ENCODE results near the gene REM1. TPM values are rescaled to one million over a fixed set of nuclear protein-coding genes. Genes with fewer than 3 reads are reported as not detected.

Gene REM1
- polyA plus RNA-seq, 2 donors, result 0.31 to 0.60 TPM

DNA sequence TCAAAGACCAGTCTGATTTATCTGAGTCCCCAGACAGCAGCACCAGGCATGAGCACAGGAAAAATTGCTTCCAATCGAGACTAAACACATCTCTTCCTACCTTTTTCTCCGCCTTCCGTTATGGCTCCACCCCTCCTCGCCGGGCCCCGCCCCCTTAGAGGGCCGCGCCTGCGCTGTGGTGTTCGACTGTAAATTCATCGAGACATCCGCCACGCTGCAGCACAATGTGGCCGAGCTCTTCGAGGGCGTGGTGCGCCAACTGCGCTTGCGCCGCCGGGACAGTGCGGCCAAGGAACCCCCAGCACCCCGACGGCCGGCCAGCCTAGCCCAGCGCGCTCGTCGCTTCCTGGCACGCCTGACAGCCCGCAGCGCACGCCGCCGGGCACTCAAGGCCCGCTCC, 8.9 kb downstream of the REM1 start:
- Histone ChIP-seq H3K4me1 (ENCODE audit: control insufficient read depth in 2 of 2, insufficient read depth in 2 of 2, low read length in 1 of 2) (peaks cover 0 to 9% of the 10 kb centered on the region in 2 donors), H3K27ac (ENCODE audit: low read depth in 2 of 2, low read length in 1 of 2) (no peak overlapping the region), H3K9me3 (ENCODE audit: control insufficient read depth in 2 of 2, insufficient read depth in 1 of 2, low read depth in 1 of 2, low read length in 1 of 2) (peaks cover 0 to 5% of the 10 kb centered on the region in 2 donors), H3K4me3 (ENCODE audit: low read depth in 1 of 2, low read length in 2 of 2) (no peak overlapping the region), H3K27me3 (ENCODE audit: control insufficient read depth in 1 of 2, insufficient read depth in 2 of 2, low read length in 2 of 2) (no peaks in the 10 kb centered on the region), H3K36me3 (ENCODE audit: control insufficient read depth in 2 of 2, insufficient read depth in 2 of 2, low read length in 1 of 2) (no peaks in the 10 kb centered on the region)
- 44% methylated on average over 36 of the region's 36 CpGs for WGBS, 2 donors

- Histone ChIP-seq H3K4me1 (ENCODE audit: control insufficient read depth in 2 of 2, insufficient read depth in 2 of 2, low read length in 1 of 2) (peaks cover 0 to 9% of the 10 kb centered on the region in 2 donors), H3K27ac (ENCODE audit: low read depth in 2 of 2, low read length in 1 of 2) (peak overlapping the region; percentile 6 to 69), H3K4me3 (ENCODE audit: low read depth in 1 of 2, low read length in 2 of 2) (no peak overlapping the region), H3K9me3 (ENCODE audit: control insufficient read depth in 2 of 2, insufficient read depth in 1 of 2, low read depth in 1 of 2, low read length in 1 of 2) (peaks cover 0 to 5% of the 10 kb centered on the region in 2 donors), H3K27me3 (ENCODE audit: control insufficient read depth in 1 of 2, insufficient read depth in 2 of 2, low read length in 2 of 2) (no peaks in the 10 kb centered on the region), H3K36me3 (ENCODE audit: control insufficient read depth in 2 of 2, insufficient read depth in 2 of 2, low read length in 1 of 2) (no peaks in the 10 kb centered on the region)
- 10 to 12% methylated on average over 31 of the region's 31 CpGs for WGBS, 2 donors
These were observed 10.6 kb downstream of the REM1 start for GRCh38 chr20:31485450-31486339.

- Histone ChIP-seq H3K9me3 (ENCODE audit: control insufficient read depth in 2 of 2, insufficient read depth in 1 of 2, low read depth in 1 of 2, low read length in 1 of 2) (peaks cover 0 to 5% of the 10 kb centered on the region in 2 donors), H3K4me3 (ENCODE audit: low read depth in 1 of 2, low read length in 2 of 2) (no peak overlapping the region), H3K36me3 (ENCODE audit: control insufficient read depth in 2 of 2, insufficient read depth in 2 of 2, low read length in 1 of 2) (no peaks in the 10 kb centered on the region), H3K27ac (ENCODE audit: low read depth in 2 of 2, low read length in 1 of 2) (no peak overlapping the region), H3K4me1 (ENCODE audit: control insufficient read depth in 2 of 2, insufficient read depth in 2 of 2, low read length in 1 of 2) (peaks cover 0 to 9% of the 10 kb centered on the region in 2 donors), H3K27me3 (ENCODE audit: control insufficient read depth in 1 of 2, insufficient read depth in 2 of 2, low read length in 2 of 2) (no peaks in the 10 kb centered on the region)
- WGBS, 2 donors, result 65 to 69% methylated on average over 2 of the region's 2 CpGs
These were observed 13.0 kb downstream of the REM1 start for GRCh38 chr20:31488115-31488514.

- Histone ChIP-seq H3K27me3 (ENCODE audit: control insufficient read depth in 1 of 2, insufficient read depth in 2 of 2, low read length in 2 of 2) (no peaks in the 10 kb centered on the region), H3K9me3 (ENCODE audit: control insufficient read depth in 2 of 2, insufficient read depth in 1 of 2, low read depth in 1 of 2, low read length in 1 of 2) (peaks cover 0 to 2% of the 10 kb centered on the region in 2 donors), H3K36me3 (ENCODE audit: control insufficient read depth in 2 of 2, insufficient read depth in 2 of 2, low read length in 1 of 2) (no peaks in the 10 kb centered on the region), H3K4me3 (ENCODE audit: low read depth in 1 of 2, low read length in 2 of 2) (no peak overlapping the region), H3K4me1 (ENCODE audit: control insufficient read depth in 2 of 2, insufficient read depth in 2 of 2, low read length in 1 of 2) (peaks cover 0 to 6% of the 10 kb centered on the region in 2 donors), H3K27ac (ENCODE audit: low read depth in 2 of 2, low read length in 1 of 2) (no peak overlapping the region)
- 69 to 73% methylated on average over 3 of the region's 3 CpGs for WGBS, 2 donors
These were observed 14.1 kb downstream of the REM1 start for GRCh38 chr20:31489152-31489551.

DNA sequence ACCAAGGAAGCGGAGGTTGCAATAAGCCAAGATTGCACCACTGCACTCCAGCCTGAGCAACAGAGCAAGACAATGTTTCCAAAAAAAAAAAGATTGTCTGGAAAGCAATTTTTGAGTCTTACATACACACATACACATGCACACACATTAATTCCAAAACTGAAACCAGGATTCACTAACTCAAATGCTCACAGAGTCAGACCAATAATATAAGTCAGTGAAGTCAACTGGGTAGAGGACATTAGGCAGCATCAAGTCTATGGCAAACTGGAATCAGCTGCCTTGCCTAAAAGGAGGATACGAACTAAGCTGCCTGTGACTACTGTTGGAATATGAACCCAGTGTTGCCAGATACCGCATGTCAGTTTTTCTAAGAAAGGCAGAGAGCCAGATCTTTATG, 15.7 kb downstream of the REM1 start:
- 84 to 90% methylated on average over 3 of the region's 3 CpGs for WGBS, 2 donors

DNA sequence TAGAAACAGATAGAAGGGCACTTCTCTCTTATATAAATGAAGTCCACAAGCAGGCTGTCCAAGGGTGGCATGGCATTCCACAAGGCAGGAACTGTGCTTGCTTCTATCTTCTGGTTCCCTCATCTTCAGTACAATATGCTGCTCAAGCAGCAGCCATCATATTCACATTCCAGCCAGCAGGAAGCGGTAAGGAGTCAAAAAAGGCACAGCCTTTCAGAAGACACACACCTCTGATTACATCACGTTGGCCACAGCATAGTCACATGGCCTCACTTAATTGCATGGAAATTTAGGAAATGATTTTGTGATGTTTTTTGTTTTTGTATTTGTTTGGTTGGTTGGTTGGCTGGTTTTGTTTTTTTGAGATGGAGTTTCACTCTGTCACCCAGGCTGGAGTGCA, 19.0 kb downstream of the REM1 start:
- 58 to 64% methylated on average over 2 of the region's 2 CpGs for WGBS, 2 donors
- Histone ChIP-seq H3K4me1 (ENCODE audit: control insufficient read depth in 2 of 2, insufficient read depth in 2 of 2, low read length in 1 of 2) (peaks cover 0 to 2% of the 10 kb centered on the region in 2 donors), H3K36me3 (ENCODE audit: control insufficient read depth in 2 of 2, insufficient read depth in 2 of 2, low read length in 1 of 2) (no peaks in the 10 kb centered on the region), H3K4me3 (ENCODE audit: low read depth in 1 of 2, low read length in 2 of 2) (no peak overlapping the region), H3K9me3 (ENCODE audit: control insufficient read depth in 2 of 2, insufficient read depth in 1 of 2, low read depth in 1 of 2, low read length in 1 of 2) (no peaks in the 10 kb centered on the region), H3K27me3 (ENCODE audit: control insufficient read depth in 1 of 2, insufficient read depth in 2 of 2, low read length in 2 of 2) (no peaks in the 10 kb centered on the region), H3K27ac (ENCODE audit: low read depth in 2 of 2, low read length in 1 of 2) (no peak overlapping the region)

More for the DNA sequence above, 15.7 kb downstream of the REM1 start:
- Histone ChIP-seq H3K36me3 (ENCODE audit: control insufficient read depth in 2 of 2, insufficient read depth in 2 of 2, low read length in 1 of 2) (no peaks in the 10 kb centered on the region), H3K27ac (ENCODE audit: low read depth in 2 of 2, low read length in 1 of 2) (no peak overlapping the region), H3K9me3 (ENCODE audit: control insufficient read depth in 2 of 2, insufficient read depth in 1 of 2, low read depth in 1 of 2, low read length in 1 of 2) (no peaks in the 10 kb centered on the region), H3K27me3 (ENCODE audit: control insufficient read depth in 1 of 2, insufficient read depth in 2 of 2, low read length in 2 of 2) (no peaks in the 10 kb centered on the region), H3K4me3 (ENCODE audit: low read depth in 1 of 2, low read length in 2 of 2) (no peak overlapping the region), H3K4me1 (ENCODE audit: control insufficient read depth in 2 of 2, insufficient read depth in 2 of 2, low read length in 1 of 2) (peaks cover 0 to 3% of the 10 kb centered on the region in 2 donors)

DNA sequence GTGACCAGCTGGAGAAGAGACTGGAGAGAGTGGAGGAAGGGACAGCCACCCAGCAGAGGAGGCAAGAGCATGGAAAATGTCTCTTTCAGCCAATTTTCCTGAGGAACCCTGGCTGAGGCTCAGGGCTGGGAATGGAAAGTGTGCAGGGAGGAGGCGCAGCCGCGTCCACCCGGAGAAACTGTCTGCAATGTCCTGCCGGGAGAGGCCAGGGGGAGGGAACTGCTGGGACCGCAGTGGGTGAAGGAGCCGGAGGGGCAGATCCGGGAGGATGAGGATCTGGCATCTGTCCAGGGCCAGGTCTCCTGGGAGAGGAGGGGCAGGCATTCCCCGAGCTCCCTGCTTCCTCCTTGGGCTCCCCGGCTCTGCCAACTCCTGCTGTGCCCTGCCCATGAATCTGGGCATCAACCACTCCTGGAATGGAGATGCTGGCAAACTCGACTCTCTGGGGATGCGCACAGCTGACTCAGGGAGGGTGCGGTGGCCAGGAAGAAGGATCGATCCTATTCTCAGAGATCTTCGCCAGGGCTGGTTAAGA, 21.7 kb downstream of the REM1 start:
- peaks cover 0 to 2% of the 10 kb centered on the region in 2 donors for H3K4me1 ChIP-seq (ENCODE audit: control insufficient read depth in 2 of 2, insufficient read depth in 2 of 2, low read length in 1 of 2)
- peak overlapping the region; percentile 28 to 36 for H3K27ac ChIP-seq (ENCODE audit: low read depth in 2 of 2, low read length in 1 of 2)
- no peaks in the 10 kb centered on the region for H3K36me3 ChIP-seq (ENCODE audit: control insufficient read depth in 2 of 2, insufficient read depth in 2 of 2, low read length in 1 of 2)
- H3K4me3 ChIP-seq (ENCODE audit: low read depth in 1 of 2, low read length in 2 of 2), result no peak overlapping the region
- WGBS, 2 donors, result 19 to 32% methylated on average over 12 to 15 of the region's 15 CpGs
- H3K27me3 ChIP-seq (ENCODE audit: control insufficient read depth in 1 of 2, insufficient read depth in 2 of 2, low read length in 2 of 2), result no peaks in the 10 kb centered on the region
- no peaks in the 10 kb centered on the region for H3K9me3 ChIP-seq (ENCODE audit: control insufficient read depth in 2 of 2, insufficient read depth in 1 of 2, low read depth in 1 of 2, low read length in 1 of 2)

DNA sequence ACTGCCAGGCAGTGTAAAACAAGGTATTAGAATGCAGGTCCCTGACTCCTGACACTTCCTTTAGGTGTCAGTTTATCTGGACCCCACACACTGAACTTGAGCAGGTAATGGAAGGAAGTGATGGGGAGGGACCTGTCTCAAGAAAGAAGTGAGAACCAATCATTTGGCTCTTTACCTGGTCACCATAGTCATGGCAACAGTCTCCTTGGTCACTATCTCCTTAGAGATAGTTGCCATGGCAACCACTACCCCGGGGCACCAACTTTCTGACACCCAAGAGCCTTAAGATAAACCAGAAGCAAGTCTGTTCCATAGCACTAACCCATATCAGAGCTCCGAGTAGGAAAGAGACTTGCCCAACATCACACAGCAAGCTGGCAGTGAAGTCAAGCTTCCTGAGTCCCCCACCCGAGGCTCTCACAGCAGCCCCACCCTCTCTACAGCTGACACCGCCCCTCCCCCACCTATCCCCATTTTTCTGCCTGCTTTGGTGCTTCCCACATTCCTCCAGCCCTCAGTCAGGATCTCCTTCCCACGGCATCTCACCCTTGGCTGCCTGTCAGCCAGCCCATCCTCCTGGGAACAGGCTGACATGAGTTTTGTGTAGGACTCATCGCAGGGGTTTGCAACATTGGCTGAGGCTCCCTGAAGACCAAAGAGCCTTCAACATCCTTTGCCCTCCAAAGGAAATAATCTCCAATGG, 22.9 kb downstream of the REM1 start:
- Histone ChIP-seq H3K4me3 (ENCODE audit: low read depth in 1 of 2, low read length in 2 of 2) (no peak overlapping the region), H3K27ac (ENCODE audit: low read depth in 2 of 2, low read length in 1 of 2) (no peak overlapping the region)
- WGBS, 2 donors, result 36 to 41% methylated on average over 6 of the region's 6 CpGs

DNA sequence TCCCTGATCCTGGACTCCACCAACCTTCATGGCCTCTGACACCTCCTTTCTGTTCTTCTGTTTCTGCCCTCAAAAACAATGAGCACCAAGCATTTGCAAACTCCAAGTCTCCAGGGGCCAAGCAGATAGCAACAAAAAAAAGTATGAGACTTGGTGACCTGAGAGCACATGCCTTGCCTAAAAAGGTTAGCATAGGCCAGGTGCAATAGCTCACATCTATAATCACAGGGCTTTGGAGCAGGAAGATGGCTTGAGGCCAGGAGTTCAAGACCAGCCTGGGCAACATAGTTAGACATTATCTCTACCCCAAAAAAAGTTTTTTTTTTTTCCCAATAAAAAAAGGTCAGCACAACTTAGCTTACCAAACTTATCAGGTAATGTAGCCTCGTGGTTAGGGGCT, 25.4 kb downstream of the REM1 start:
- Histone ChIP-seq H3K36me3 (ENCODE audit: control insufficient read depth in 2 of 2, insufficient read depth in 2 of 2, low read length in 1 of 2) (no peaks in the 10 kb centered on the region), H3K9me3 (ENCODE audit: control insufficient read depth in 2 of 2, insufficient read depth in 1 of 2, low read depth in 1 of 2, low read length in 1 of 2) (no peaks in the 10 kb centered on the region), H3K4me1 (ENCODE audit: control insufficient read depth in 2 of 2, insufficient read depth in 2 of 2, low read length in 1 of 2) (peaks cover 0 to 2% of the 10 kb centered on the region in 2 donors), H3K27me3 (ENCODE audit: control insufficient read depth in 1 of 2, insufficient read depth in 2 of 2, low read length in 2 of 2) (no peaks in the 10 kb centered on the region), H3K4me3 (ENCODE audit: low read depth in 1 of 2, low read length in 2 of 2) (no peak overlapping the region), H3K27ac (ENCODE audit: low read depth in 2 of 2, low read length in 1 of 2) (no peak overlapping the region)
- 41 to 63% methylated on average over 1 of the region's 1 CpG for WGBS, 2 donors

More for the DNA sequence above, 22.9 kb downstream of the REM1 start:
- H3K36me3 ChIP-seq (ENCODE audit: control insufficient read depth in 2 of 2, insufficient read depth in 2 of 2, low read length in 1 of 2), result no peaks in the 10 kb centered on the region
- H3K4me1 ChIP-seq (ENCODE audit: control insufficient read depth in 2 of 2, insufficient read depth in 2 of 2, low read length in 1 of 2), result peaks cover 0 to 2% of the 10 kb centered on the region in 2 donors
- no peaks in the 10 kb centered on the region for H3K9me3 ChIP-seq (ENCODE audit: control insufficient read depth in 2 of 2, insufficient read depth in 1 of 2, low read depth in 1 of 2, low read length in 1 of 2)
- H3K27me3 ChIP-seq (ENCODE audit: control insufficient read depth in 1 of 2, insufficient read depth in 2 of 2, low read length in 2 of 2), result no peaks in the 10 kb centered on the region
